Stomach (tissue), 9 donors: ENCODE results near the gene RAB23. TPM values are rescaled to one million over a fixed set of nuclear protein-coding genes. Genes with fewer than 3 reads are reported as not detected.

ENCODE experiments used
- DNase-seq, 2 donors: peaks; one replicate each; pipeline versions ENCODE4 v3.0.0 to v3.0.0-alpha.2; 2013 to 2019
- H3K27ac ChIP-seq, 5 donors: fragments of 200-600 bp in 4 of 5; sonication (generic) in 4 of 5; one replicate each; pipeline ENCODE4 v1.5.1; 2013 to 2019; ENCODE audit warnings: mild to moderate bottlenecking in 1 of 5, moderate library complexity in 1 of 5
- H3K27me3 ChIP-seq, 3 donors: fragments of 200-600 bp; sonication (generic); one replicate each; pipeline ENCODE4 v1.5.1; 2017 to 2019; ENCODE audit warnings: mixed run types in 1 of 3
- H3K36me3 ChIP-seq, 4 donors: fragments of 200-600 bp; sonication (generic); 1 replicate in 3 of 4; 2 replicates in 1 of 4; pipeline ENCODE4 v1.5.1; 2016 to 2019
- H3K4me1 ChIP-seq, 4 donors: fragments of 200-600 bp; sonication (generic); one replicate each; pipeline ENCODE4 v1.5.1; 2016 to 2019
- H3K4me3 ChIP-seq, 4 donors: fragments of 200-600 bp; sonication (generic) in 3 of 4; one replicate each; pipeline ENCODE4 v1.5.1; 2016 to 2019; ENCODE audit warnings: mild to moderate bottlenecking in 1 of 4
- H3K9me3 ChIP-seq, 4 donors: fragments of 200-600 bp; sonication (generic); one replicate each; pipeline ENCODE4 v1.5.1; 2016 to 2019
- CTCF ChIP-seq, 7 experiments: fragments of 450-650 bp in 4 of 7; fragments of 200-600 bp in 3 of 7; sonication (generic) in 3 of 7; IDR thresholded peaks; one replicate each; pipeline ENCODE4 v1.5.1; 2016 to 2019; ENCODE audit warnings: antibody characterized with exemption in 7 of 7, control low read depth in 2 of 7, mild to moderate bottlenecking in 1 of 7
- EP300 ChIP-seq: sonication (generic); formaldehyde crosslinking; IDR thresholded peaks from one replicate; pipeline ENCODE4 v1.6.1; 2017; ENCODE audit warnings: antibody characterized with exemption
- POLR2A ChIP-seq, 4 donors: fragments of 450-650 bp; IDR thresholded peaks; one replicate each; pipeline ENCODE4 v1.6.1; 2016; ENCODE audit warnings: antibody characterized with exemption in 4 of 4, control low read depth in 2 of 4, mild to moderate bottlenecking in 1 of 4, moderate library complexity in 1 of 4
- POLR2AphosphoS5 ChIP-seq, 3 donors: sonication (generic); formaldehyde crosslinking; IDR thresholded peaks; one replicate each; pipeline ENCODE4 v1.6.1; 2016; ENCODE audit warnings: antibody characterized with exemption in 3 of 3
- WGBS, 5 donors: extraction: QIAGEN DNeasy Blood & Tissue Kit in 3 of 5; methylation state at CpG; one replicate each; pipeline versions ENCODE4 v1.1.5 to v1.1.7; 2013 to 2018; 5-methylcytosine and 5-hydroxymethylcytosine counted together
- intact Hi-C: fragments of 100-400 bp; cut with DNase I; formaldehyde crosslinking; loops from one replicate; pipeline ENCODE4 v1.15.1; 2023; ENCODE audit warnings: low total_unique reads
- polyA plus RNA-seq, 3 donors: library from polyadenylated mRNA; stranded (reverse); fragments of 200-250 nt; gene quantifications; one replicate each; pipeline ENCODE4 v1.2.3, GENCODE V29; 2013
- total RNA-seq, 5 donors: library from RNA; depleted of rRNA; stranded (reverse); fragments of >200 nt; gene quantifications; one replicate each; pipeline versions ENCODE4 v1.1.0 to v1.2.3, GENCODE V29; 2014 to 2016
- donor health status: healthy with polysubstance abuse.
- donor health status: Bipolar disorder and iron deficiency.
- donor health status: healthy.

Gene RAB23
- total and polyA plus RNA-seq, 8 donors: 5.5 to 51.3 (median 13.0) TPM

GRCh38 chr6:57177545-57178265 lies 44.4 kb downstream of the RAB23 start:
- Histone ChIP-seq H3K4me1 (peaks cover 5 to 75% (median 35%) of the 10 kb centered on the region in 4 donors), H3K4me3 (peak overlapping the region in 1 of 4 donors; percentile 17), H3K27me3 (no peaks in the 10 kb centered on the region), H3K27ac (peak overlapping the region; percentile 30 to 97 (median 89)), H3K36me3 (peaks cover 0 to 15% (median 7%) of the 10 kb centered on the region in 4 donors), H3K9me3 (no peaks in the 10 kb centered on the region)
- 50 to 75% (median 70%) methylated on average over 11 of the region's 11 CpGs for WGBS, 5 donors
- intact Hi-C loops: no loop called here
- peak in 2 of 3 donors; percentile 23 to 63 for TF ChIP-seq POLR2AphosphoS5 (IDR thresholded peaks at IDR 0.05)
- TF ChIP-seq EP300: no peak
- DNase-seq: peak in 1 of 2 donors; percentile 76

DNA sequence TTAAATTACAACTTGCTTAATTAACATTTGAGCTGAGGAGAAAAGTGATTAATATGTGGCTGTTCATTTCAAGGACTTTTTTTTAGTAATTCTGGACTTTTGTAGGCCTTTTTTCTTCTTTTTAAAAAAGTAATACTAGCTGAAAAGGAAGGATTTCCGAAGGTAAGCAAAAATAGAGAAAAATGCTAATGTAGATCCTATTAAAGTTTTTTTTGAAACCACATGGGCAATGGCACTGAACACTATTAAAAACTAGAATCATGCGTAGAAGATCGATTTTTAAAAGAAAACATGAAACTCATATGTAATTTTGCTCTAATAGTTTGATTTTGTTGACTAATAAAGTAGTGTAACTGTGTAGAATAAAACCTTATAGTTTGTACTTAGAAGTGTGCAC lies 47.6 kb downstream of the RAB23 start:
- intact Hi-C loops: no loop called here
- Histone ChIP-seq H3K4me3 (peak overlapping the region in 3 of 4 donors; percentile 64 to 73 (median 71)), H3K27me3 (no peaks in the 10 kb centered on the region), H3K36me3 (no peaks in the 10 kb centered on the region), H3K4me1 (peaks cover 9 to 71% (median 34%) of the 10 kb centered on the region in 4 donors), H3K9me3 (no peaks in the 10 kb centered on the region), H3K27ac (peak overlapping the region in 4 of 5 donors; percentile 89 to 97 (median 92))
- WGBS, 5 donors: 72 to 91% (median 89%) methylated on average over 3 of the region's 3 CpGs
- TF ChIP-seq POLR2AphosphoS5 (IDR thresholded peaks at IDR 0.05): no peak
- TF ChIP-seq CTCF (IDR thresholded peaks at IDR 0.05): no peak
- no peak for TF ChIP-seq EP300
- TF ChIP-seq POLR2A (IDR thresholded peaks at IDR 0.05): no peak
- DNase-seq: no peak

GRCh38 chr6:57173886-57174510 lies 48.1 kb downstream of the RAB23 start:
- DNase-seq: peak in 1 of 2 donors; percentile 33
- no peaks in the 10 kb centered on the region for H3K36me3 ChIP-seq
- H3K27me3 ChIP-seq: no peaks in the 10 kb centered on the region
- H3K27ac ChIP-seq: peak overlapping the region in 4 of 5 donors; percentile 89 to 97 (median 92)
- WGBS, 5 donors: 40 to 54% (median 53%) methylated on average over 5 of the region's 5 CpGs
- peaks cover 9 to 66% (median 32%) of the 10 kb centered on the region in 4 donors for H3K4me1 ChIP-seq
- no peak for TF ChIP-seq POLR2A (IDR thresholded peaks at IDR 0.05)
- peak; percentile 28 to 74 (median 49) for TF ChIP-seq POLR2AphosphoS5 (IDR thresholded peaks at IDR 0.05)
- peak overlapping the region; percentile 64 to 82 (median 72) for H3K4me3 ChIP-seq
- intact Hi-C loops: no loop called here
- no peaks in the 10 kb centered on the region for H3K9me3 ChIP-seq

DNA sequence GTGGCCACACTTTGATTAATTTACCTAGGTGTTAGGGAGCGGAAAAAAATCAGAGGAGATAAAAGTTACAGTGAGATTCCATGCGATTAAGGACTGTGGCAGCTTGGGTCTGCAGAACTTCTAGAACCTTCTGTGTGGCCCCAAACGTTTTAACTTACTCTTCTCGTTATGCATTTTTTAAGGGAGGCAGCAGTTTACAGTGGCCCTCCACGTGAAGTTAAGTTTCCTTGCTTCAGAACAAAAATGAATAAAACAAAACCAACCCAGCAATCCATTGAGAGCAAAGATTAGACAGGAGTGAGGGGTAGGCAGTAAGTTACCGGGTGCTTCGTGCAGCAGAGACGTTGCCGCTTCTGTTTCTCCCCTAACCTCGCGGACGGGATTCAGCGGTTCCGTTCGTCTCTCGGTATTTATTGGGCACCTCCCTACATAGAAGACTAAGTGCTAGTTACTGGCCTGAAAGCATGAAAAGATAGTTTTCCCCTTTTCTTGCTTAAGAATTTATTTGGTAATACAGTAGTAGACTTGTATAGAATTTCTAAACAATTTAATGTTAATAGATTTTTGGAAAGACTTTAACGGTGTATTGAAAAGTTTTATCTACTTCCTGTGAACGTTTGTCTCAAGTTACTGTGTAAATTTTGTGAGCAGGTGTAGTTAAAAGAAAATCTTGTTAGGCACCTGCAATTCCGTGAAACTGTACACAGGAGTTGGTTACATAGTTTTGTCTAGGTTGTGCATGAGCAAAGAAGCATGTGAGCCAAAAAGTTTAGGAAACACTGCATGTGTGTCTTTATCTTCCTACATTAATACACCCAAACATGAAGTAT lies 48.8 kb downstream of the RAB23 start:
- Histone ChIP-seq H3K9me3 (no peaks in the 10 kb centered on the region), H3K4me1 (peaks cover 9 to 59% (median 29%) of the 10 kb centered on the region in 4 donors), H3K36me3 (peaks cover 0 to 2% (median 0%) of the 10 kb centered on the region in 4 donors), H3K27ac (peak overlapping the region; percentile 89 to 97 (median 93)), H3K27me3 (no peaks in the 10 kb centered on the region), H3K4me3 (peak overlapping the region; percentile 64 to 82 (median 72))
- TF ChIP-seq POLR2AphosphoS5 (IDR thresholded peaks at IDR 0.05): no peak
- TF ChIP-seq POLR2A (IDR thresholded peaks at IDR 0.05): no peak
- no peak for TF ChIP-seq CTCF (IDR thresholded peaks at IDR 0.05)
- no peak for TF ChIP-seq EP300
- DNase-seq: peak in 1 of 2 donors; percentile 61
- intact Hi-C loops: no loop called here
- 2 to 7% (median 4%) methylated on average over 19 of the region's 19 CpGs for WGBS, 5 donors
